ENCODE data around the gene ITPR2. TPM values are rescaled to one million over a fixed set of nuclear protein-coding genes. Genes with fewer than 3 reads are reported as not detected.

Gene ITPR2
- total and polyA plus RNA-seq, 2 of the 8 experiments (the other 6 are each of a cell fraction or from before 2014, with no cell fraction given): 4.1 to 48.3 TPM

- no peak overlapping the region for H4K91ac ChIP-seq (replicated peaks; ENCODE audit: insufficient read length, low read length)
- H3K9me3 ChIP-seq (ENCODE audit: insufficient read depth in 2 of 2, low read depth in 1 of 2, low read length in 1 of 2): no peaks in the 10 kb centered on the region
- WGBS, 2 experiments (ENCODE audit: extremely low coverage in 1 of 2, insufficient coverage in 1 of 2, insufficient read length in 1 of 2, insufficient replicate concordance in 2 of 2, low coverage in 1 of 2, low lambda C conversion rate in 2 of 2, missing lambda C conversion rate in 1 of 2): 91% methylated on average over 2 of the region's 2 CpGs; no CpG with 5 or more reads in 1 of the 2 experiments
- no peak overlapping the region for H3K4ac ChIP-seq (replicated peaks; ENCODE audit: insufficient read length, low read depth, low read length)
- no peak overlapping the region for H3K4me3 ChIP-seq (ENCODE audit: extremely low read depth in 1 of 4, insufficient read depth in 2 of 4, low read depth in 3 of 4, low read length in 4 of 4)
- H3K27ac ChIP-seq (ENCODE audit: low read depth, low read length): no peak overlapping the region
- H3K79me1 ChIP-seq (ENCODE audit: low read depth, low read length): no peaks in the 10 kb centered on the region
- no peaks in the 10 kb centered on the region for H3K79me2 ChIP-seq (ENCODE audit: control insufficient read depth in 1 of 2, insufficient read depth in 2 of 2, low read length in 2 of 2)
- H3K23me2 ChIP-seq (ENCODE audit: low read depth, low read length): no peaks in the 10 kb centered on the region
- no peak overlapping the region for H3K18ac ChIP-seq (ENCODE audit: extremely low read depth, low read length)
- no peak overlapping the region for H2BK20ac ChIP-seq (ENCODE audit: low read length)
- H3K14ac ChIP-seq (ENCODE audit: insufficient read length): no peak overlapping the region
- POLR2A ChIA-PET (ENCODE audit: partially characterized antibody): no interaction called here
- H4K5ac ChIP-seq (ENCODE audit: insufficient read length, low read depth, low read length): no peak overlapping the region
- CTCF ChIA-PET (ENCODE audit: partially characterized antibody): no interaction called here
- no peak overlapping the region for H3K9ac ChIP-seq (replicated peaks in 1 of 4; ENCODE audit: extremely low read depth in 1 of 4, low read depth in 3 of 4, low read length in 3 of 4)
- H2BK5ac ChIP-seq (ENCODE audit: low read depth, low read length): no peak overlapping the region
- FAIRE-seq: no peak
- TF ChIP-seq RNF2 (IDR thresholded peaks at IDR 0.05; ENCODE audit: borderline replicate concordance, low read depth, low read length, missing control alignments, poor library complexity, severe bottlenecking): no peak
- no peak for TF ChIP-seq RBBP5 (IDR thresholded peaks at IDR 0.05; ENCODE audit: borderline replicate concordance, low read depth, low read length)
- TF ChIP-seq ATF3 (IDR thresholded peaks at IDR 0.05; ENCODE audit: insufficient read depth, low read depth, low read length): no peak
- H2BK12ac ChIP-seq (ENCODE audit: low read depth, low read length): no peak overlapping the region
- no peaks in the 10 kb centered on the region; a peak in 1 of 7 replicates for H3K27me3 ChIP-seq (replicated peaks in 1 of 4; ENCODE audit: control insufficient read depth in 3 of 4, extremely low read depth in 1 of 4, insufficient read depth in 3 of 4, low read length in 3 of 4)
- no peak overlapping the region for H2AFZ ChIP-seq (ENCODE audit: low read length)
- H2BK120ac ChIP-seq (replicated peaks; ENCODE audit: low read depth, low read length): no peak overlapping the region
- no peaks in the 10 kb centered on the region for H3K36me3 ChIP-seq (ENCODE audit: control insufficient read depth in 2 of 4, insufficient read depth in 4 of 4, low read length in 3 of 4)
- H3K23ac ChIP-seq (ENCODE audit: insufficient read length): no peak overlapping the region
- no peak overlapping the region for H4K8ac ChIP-seq (ENCODE audit: extremely low read depth, insufficient read depth, low read length)
- no peak overlapping the region for H2BK15ac ChIP-seq (ENCODE audit: low read length)
- H3K56ac ChIP-seq (replicated peaks; ENCODE audit: insufficient read length, low read depth, low read length): no peak overlapping the region
- no peaks in the 10 kb centered on the region for H3K4me1 ChIP-seq (replicated peaks in 1 of 4; ENCODE audit: control insufficient read depth in 3 of 4, insufficient read depth in 4 of 4, low read length in 3 of 4)
- no peaks in the 10 kb centered on the region for H4K20me1 ChIP-seq (replicated peaks in 1 of 2; ENCODE audit: control insufficient read depth in 1 of 2, insufficient read depth in 2 of 2, low read length in 2 of 2)
- DNase-seq (ENCODE audit: low read depth in 1 of 2, low spot score in 2 of 2): no peak
- H3K4me2 ChIP-seq (ENCODE audit: insufficient read depth in 1 of 2, low read depth in 2 of 2, low read length in 2 of 2): no peak overlapping the region
- no peak overlapping the region for H2AK5ac ChIP-seq (ENCODE audit: low read depth, low read length)
Measured at GRCh38 chr12:26290565-26290964, 542.4 kb downstream of the ITPR2 start.
